ENCODE results near the gene EED.

The EED gene

DNA sequence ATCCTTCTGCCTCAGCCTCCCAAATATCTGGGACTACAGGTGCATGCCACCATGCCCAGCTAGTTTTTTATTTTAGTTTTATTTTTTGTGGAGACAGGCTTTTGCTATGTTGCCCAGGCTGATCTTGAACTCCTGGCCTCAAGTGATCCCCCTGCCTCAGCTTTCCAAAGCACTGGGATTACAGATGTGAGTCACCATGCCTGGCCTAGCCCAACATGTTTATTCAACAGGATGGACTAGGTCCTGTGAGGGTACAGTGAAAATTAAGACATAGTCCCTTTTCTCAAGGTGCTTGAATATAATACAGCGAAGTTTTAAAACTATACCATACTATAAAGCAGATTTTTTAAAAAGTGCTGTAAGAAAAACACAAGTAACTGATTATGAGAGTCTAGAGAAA lies 45.2 kb upstream of the EED start:
- TF ChIP-seq, protein P1, sequence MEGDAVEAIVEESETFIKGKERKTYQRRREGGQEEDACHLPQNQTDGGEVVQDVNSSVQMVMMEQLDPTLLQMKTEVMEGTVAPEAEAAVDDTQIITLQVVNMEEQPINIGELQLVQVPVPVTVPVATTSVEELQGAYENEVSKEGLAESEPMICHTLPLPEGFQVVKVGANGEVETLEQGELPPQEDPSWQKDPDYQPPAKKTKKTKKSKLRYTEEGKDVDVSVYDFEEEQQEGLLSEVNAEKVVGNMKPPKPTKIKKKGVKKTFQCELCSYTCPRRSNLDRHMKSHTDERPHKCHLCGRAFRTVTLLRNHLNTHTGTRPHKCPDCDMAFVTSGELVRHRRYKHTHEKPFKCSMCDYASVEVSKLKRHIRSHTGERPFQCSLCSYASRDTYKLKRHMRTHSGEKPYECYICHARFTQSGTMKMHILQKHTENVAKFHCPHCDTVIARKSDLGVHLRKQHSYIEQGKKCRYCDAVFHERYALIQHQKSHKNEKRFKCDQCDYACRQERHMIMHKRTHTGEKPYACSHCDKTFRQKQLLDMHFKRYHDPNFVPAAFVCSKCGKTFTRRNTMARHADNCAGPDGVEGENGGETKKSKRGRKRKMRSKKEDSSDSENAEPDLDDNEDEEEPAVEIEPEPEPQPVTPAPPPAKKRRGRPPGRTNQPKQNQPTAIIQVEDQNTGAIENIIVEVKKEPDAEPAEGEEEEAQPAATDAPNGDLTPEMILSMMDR (IDR thresholded peaks at IDR 0.05; ENCODE audit: extremely low read depth, insufficient read depth, missing control alignments) = no peak
- DNase-seq (ENCODE audit: low spot score) = no peak
- in situ Hi-C loops (cut with MboI; ENCODE audit: low pct_unique_long_range_greater_than_20kb, low sequenced_read_pairs, unreplicated experiment) = loop anchor here (10.0 kb wide), 1 partner anchor 155 kb away; no protein-coding TSS in a partner anchor

DNA sequence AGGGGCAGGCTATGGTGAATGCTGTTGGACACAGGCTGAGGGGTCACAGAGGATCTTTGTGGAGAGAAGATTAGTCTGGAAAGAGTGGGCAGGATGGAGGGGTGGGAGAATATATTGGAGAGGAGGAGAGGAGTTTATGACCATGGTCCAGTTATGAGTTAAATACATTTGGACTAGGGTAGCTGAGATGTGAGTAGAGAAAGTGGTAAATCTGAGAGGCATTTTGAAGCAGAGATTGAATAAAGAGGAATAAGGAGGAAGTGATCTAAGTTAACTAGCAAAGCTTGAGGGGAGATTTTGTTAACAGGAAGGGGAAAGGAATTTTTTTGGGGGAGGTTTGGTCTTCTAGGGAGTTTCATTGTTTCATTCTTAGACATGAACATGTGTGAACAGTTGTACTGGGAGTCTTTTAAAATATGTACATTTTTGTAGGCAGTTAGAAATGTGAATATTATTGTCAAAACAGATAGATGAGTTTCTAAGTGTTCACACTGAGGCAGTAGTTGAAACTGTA lies 43.1 kb upstream of the EED start:
- TF ChIP-seq, protein P1 (IDR thresholded peaks at IDR 0.05; ENCODE audit: extremely low read depth, insufficient read depth, missing control alignments) = no peak
- peak; percentile 25 for DNase-seq (ENCODE audit: low spot score)
- in situ Hi-C loops (cut with MboI; ENCODE audit: low pct_unique_long_range_greater_than_20kb, low sequenced_read_pairs, unreplicated experiment) = no loop called here

DNA sequence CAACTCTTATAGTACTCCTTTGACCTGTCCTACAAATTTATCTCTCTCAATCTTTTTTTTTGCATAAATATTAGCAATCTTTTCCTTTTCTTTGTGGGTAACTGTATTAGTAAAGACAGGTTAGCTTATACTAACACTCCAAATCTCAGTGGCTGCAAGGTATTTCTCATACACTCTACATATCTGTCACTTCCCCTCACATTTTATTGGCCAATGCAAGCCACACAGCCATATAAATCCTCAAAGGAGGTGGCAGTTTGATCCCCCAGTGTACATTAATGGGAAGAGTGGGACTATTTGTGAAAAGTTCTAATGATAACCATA lies 42.6 kb upstream of the EED start:
- in situ Hi-C loops (cut with MboI; ENCODE audit: low pct_unique_long_range_greater_than_20kb, low sequenced_read_pairs, unreplicated experiment) = no loop called here
- DNase-seq (ENCODE audit: low spot score) = peak; percentile 34
- TF ChIP-seq, protein P1 (IDR thresholded peaks at IDR 0.05; ENCODE audit: extremely low read depth, insufficient read depth, missing control alignments) = no peak

DNA sequence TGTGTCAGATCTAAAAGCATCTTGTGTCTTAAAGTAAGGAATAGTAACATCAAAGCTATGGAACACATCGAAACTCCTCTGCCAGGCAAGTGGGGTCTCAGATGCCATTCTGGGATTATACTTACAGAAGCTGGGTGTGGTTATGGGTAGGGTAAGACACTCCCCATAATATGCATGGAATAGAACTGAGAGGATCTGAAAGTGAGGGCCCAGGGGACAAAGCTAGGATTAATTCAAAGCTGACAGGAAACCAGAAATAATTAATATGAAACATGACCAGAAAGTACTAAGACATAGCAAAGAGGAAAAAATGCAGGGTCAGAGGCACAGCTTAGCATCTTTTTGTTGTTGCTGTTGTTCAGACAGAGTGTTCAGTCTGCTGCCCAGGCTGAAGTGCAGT lies 40.2 kb upstream of the EED start:
- in situ Hi-C loops (cut with MboI; ENCODE audit: low pct_unique_long_range_greater_than_20kb, low sequenced_read_pairs, unreplicated experiment) = no loop called here
- no peak for DNase-seq (ENCODE audit: low spot score)
- TF ChIP-seq, protein P1 (IDR thresholded peaks at IDR 0.05; ENCODE audit: extremely low read depth, insufficient read depth, missing control alignments) = no peak

DNA sequence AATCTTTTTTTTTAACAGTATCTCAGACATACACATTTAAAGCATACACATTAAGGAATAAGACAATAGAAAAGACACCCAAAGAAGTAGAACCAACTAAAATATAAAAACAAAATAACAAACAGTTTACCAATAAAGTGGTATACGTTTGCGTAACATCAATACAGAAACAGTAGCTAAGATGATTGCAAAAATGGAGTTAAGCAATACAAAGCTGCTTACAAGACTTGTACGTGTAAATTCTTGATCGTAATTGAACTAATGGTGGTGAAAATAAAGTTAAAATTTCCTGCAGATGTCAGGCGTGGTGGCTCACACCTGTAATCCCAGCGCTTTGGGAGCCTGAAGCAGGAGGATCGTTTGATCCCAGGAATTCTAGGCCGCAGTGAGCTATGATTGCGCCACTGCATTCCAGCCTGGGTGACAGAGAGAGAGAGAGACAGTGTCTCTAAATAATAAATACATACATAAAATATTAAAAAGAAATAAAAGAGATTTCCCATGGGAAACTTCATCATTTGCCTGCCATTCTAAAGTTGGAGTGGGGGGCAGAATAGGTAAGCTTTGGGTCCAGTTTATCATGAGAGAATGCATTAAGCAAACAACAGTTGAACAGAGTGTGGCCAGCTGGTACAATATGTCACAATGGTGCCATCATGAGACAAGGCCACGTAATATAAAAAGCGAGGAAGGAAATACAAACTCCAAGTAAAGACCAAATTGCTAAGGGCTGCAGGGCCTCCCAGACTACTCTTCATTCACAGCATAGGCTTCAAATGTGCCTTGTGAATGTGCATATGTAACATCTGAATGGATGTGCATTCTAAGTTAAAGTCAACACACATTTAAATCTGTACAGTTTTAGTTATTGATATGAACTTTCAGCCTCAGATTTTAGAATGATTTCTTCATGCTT lies 38.9 kb upstream of the EED start:
- in situ Hi-C loops (cut with MboI; ENCODE audit: low pct_unique_long_range_greater_than_20kb, low sequenced_read_pairs, unreplicated experiment) = no loop called here
- TF ChIP-seq, protein P1 (IDR thresholded peaks at IDR 0.05; ENCODE audit: extremely low read depth, insufficient read depth, missing control alignments) = no peak
- DNase-seq (ENCODE audit: low spot score) = no peak

DNA sequence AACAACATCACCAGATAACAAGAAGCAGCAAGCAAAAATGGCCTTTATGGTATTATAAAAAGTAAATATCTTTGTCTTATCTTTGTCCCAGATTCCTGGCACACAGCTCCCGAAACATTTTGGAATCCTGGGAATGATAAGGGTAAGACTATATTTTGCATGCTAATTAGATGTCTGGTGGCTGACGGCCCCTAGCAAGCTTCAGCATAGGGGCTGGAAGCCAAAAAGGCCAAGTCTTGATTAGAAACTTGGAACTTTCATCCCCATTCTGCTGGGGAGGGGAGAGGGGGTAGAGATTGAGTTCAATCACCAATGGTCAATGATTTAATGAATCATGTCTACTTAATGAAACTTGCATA lies 38.2 kb upstream of the EED start:
- in situ Hi-C loops (cut with MboI; ENCODE audit: low pct_unique_long_range_greater_than_20kb, low sequenced_read_pairs, unreplicated experiment) = no loop called here
- no peak for DNase-seq (ENCODE audit: low spot score)
- TF ChIP-seq, protein P1 (IDR thresholded peaks at IDR 0.05; ENCODE audit: extremely low read depth, insufficient read depth, missing control alignments) = no peak

All from GM13977 (cell line).